ENCODE results near the gene ZNF860.

Gene ZNF860

DNA sequence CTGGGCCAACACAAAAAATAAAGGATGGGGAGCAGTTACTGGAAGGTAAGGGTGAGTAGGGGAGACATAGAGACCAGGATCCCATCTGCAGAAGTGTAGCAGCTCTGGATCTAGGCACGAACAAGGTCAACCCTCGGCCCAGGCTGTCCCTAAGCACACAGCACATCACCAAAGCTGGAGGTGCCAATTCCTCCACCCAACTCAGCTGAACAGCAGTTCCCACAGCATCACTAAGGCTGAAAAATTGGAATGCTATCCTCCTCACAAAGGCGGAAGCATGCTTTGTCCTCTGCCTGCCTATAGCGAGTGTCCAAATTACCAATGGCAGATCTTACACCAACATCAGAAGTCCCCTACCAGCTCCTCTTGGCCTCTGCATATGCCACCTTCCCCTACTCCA lies 34.4 kb upstream of the ZNF860 start:
- Histone ChIP-seq H3K79me2 (ENCODE audit: control insufficient read depth, insufficient read depth, low read length, unreplicated experiment) (peaks cover 5% of the 10 kb centered on the region), H3K27ac (ENCODE audit: low read depth, low read length) (no peak overlapping the region), H3K4me1 (ENCODE audit: control insufficient read depth, insufficient read depth, low read length, unreplicated experiment) (peaks cover 19% of the 10 kb centered on the region), H2AFZ (ENCODE audit: low read length, unreplicated experiment) (no peak overlapping the region), H3K36me3 (ENCODE audit: insufficient read depth, low read length) (no peaks in the 10 kb centered on the region), H3K27me3 (ENCODE audit: insufficient read depth, low read length) (no peaks in the 10 kb centered on the region), H3K4me3 (ENCODE audit: low read depth, low read length) (no peak overlapping the region)

DNA sequence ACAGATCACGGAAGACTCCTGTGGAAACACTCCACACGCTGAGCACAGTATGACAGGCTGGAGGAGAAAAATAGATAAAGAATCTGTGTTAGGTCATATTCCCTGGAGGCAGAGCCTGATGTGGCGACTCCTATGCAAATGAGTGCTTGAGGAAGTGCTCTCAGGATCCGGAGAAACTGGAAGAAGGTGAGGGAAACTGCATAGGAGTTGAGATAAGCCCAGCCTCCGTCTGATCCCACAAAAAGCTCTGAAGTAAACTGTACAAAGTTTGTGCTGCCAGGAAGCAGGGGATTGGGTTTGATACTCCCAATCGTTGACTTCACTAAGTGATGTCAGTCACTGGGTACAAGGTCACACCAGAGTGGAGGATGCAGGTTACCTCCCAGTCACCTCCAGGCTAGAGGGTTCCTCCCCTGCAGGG lies 33.9 kb upstream of the ZNF860 start:
- H3K4me1 ChIP-seq (ENCODE audit: control insufficient read depth, insufficient read depth, low read length, unreplicated experiment) = peaks cover 19% of the 10 kb centered on the region

GRCh38 chr3:31948280-31948679 lies 33.3 kb upstream of the ZNF860 start:
- Histone ChIP-seq H3K36me3 (ENCODE audit: insufficient read depth, low read length) (no peaks in the 10 kb centered on the region), H3K4me1 (ENCODE audit: control insufficient read depth, insufficient read depth, low read length, unreplicated experiment) (peaks cover 19% of the 10 kb centered on the region), H3K79me2 (ENCODE audit: control insufficient read depth, insufficient read depth, low read length, unreplicated experiment) (peaks cover 5% of the 10 kb centered on the region), H3K4me3 (ENCODE audit: low read depth, low read length) (no peak overlapping the region), H2AFZ (ENCODE audit: low read length, unreplicated experiment) (no peak overlapping the region), H3K27me3 (ENCODE audit: insufficient read depth, low read length) (no peaks in the 10 kb centered on the region), H3K27ac (ENCODE audit: low read depth, low read length) (no peak overlapping the region)

More for the DNA sequence above, 33.9 kb upstream of the ZNF860 start:
- Histone ChIP-seq H3K36me3 (ENCODE audit: insufficient read depth, low read length) (no peaks in the 10 kb centered on the region), H3K4me3 (ENCODE audit: low read depth, low read length) (no peak overlapping the region), H2AFZ (ENCODE audit: low read length, unreplicated experiment) (no peak overlapping the region), H3K27ac (ENCODE audit: low read depth, low read length) (no peak overlapping the region), H3K79me2 (ENCODE audit: control insufficient read depth, insufficient read depth, low read length, unreplicated experiment) (peaks cover 5% of the 10 kb centered on the region), H3K27me3 (ENCODE audit: insufficient read depth, low read length) (no peaks in the 10 kb centered on the region)

- peaks cover 1% of the 10 kb centered on the region for H3K4me1 ChIP-seq (ENCODE audit: control insufficient read depth, insufficient read depth, low read length, unreplicated experiment)
- H3K27me3 ChIP-seq (ENCODE audit: insufficient read depth, low read length) = no peaks in the 10 kb centered on the region
- peaks cover 6% of the 10 kb centered on the region for H3K79me2 ChIP-seq (ENCODE audit: control insufficient read depth, insufficient read depth, low read length, unreplicated experiment)
- H3K36me3 ChIP-seq (ENCODE audit: insufficient read depth, low read length) = no peaks in the 10 kb centered on the region
- no peak overlapping the region for H3K27ac ChIP-seq (ENCODE audit: low read depth, low read length)
- H3K4me3 ChIP-seq (ENCODE audit: low read depth, low read length) = no peak overlapping the region
- no peak overlapping the region for H2AFZ ChIP-seq (ENCODE audit: low read length, unreplicated experiment)
These were observed 29.3 kb upstream of the ZNF860 start for GRCh38 chr3:31952205-31952604.

GRCh38 chr3:31953091-31953490 lies 28.5 kb upstream of the ZNF860 start:
- H3K27ac ChIP-seq (ENCODE audit: low read depth, low read length) = no peak overlapping the region

DNA sequence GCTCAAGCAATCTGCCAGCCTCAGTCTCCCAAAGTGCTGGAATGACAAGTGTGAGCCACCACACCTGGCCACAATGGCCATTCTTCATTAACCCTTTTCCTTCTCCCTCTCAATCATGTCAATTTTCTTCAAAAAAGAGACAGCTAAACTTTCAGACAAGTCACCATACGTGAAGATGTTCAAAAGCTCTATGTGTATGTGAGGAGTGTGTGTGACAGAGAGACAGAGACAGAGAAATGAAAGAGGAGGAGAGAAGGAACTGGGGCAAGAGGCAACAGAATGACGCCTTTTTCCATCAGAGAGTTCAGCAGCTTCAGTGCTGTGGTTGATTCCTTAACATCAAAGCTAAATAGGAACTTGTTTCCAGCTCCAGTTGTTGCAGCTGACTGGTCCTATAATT lies 27.9 kb upstream of the ZNF860 start:
- no peak overlapping the region for H3K4me3 ChIP-seq (ENCODE audit: low read depth, low read length)
- H3K4me1 ChIP-seq (ENCODE audit: control insufficient read depth, insufficient read depth, low read length, unreplicated experiment) = peaks cover 5% of the 10 kb centered on the region
- no peak overlapping the region for H3K27ac ChIP-seq (ENCODE audit: low read depth, low read length)
- no peaks in the 10 kb centered on the region for H3K36me3 ChIP-seq (ENCODE audit: insufficient read depth, low read length)
- H3K27me3 ChIP-seq (ENCODE audit: insufficient read depth, low read length) = no peaks in the 10 kb centered on the region
- H3K79me2 ChIP-seq (ENCODE audit: control insufficient read depth, insufficient read depth, low read length, unreplicated experiment) = peaks cover 7% of the 10 kb centered on the region
- H2AFZ ChIP-seq (ENCODE audit: low read length, unreplicated experiment) = no peak overlapping the region

More at GRCh38 chr3:31953091-31953490, 28.5 kb upstream of the ZNF860 start:
- H3K27me3 ChIP-seq (ENCODE audit: insufficient read depth, low read length) = no peaks in the 10 kb centered on the region
- peaks cover 6% of the 10 kb centered on the region for H3K79me2 ChIP-seq (ENCODE audit: control insufficient read depth, insufficient read depth, low read length, unreplicated experiment)
- H2AFZ ChIP-seq (ENCODE audit: low read length, unreplicated experiment) = no peak overlapping the region
- peaks cover 4% of the 10 kb centered on the region for H3K4me1 ChIP-seq (ENCODE audit: control insufficient read depth, insufficient read depth, low read length, unreplicated experiment)
- no peaks in the 10 kb centered on the region for H3K36me3 ChIP-seq (ENCODE audit: insufficient read depth, low read length)
- no peak overlapping the region for H3K4me3 ChIP-seq (ENCODE audit: low read depth, low read length)

- H3K79me2 ChIP-seq (ENCODE audit: control insufficient read depth, insufficient read depth, low read length, unreplicated experiment) = peaks cover 24% of the 10 kb centered on the region
- no peak overlapping the region for H3K27ac ChIP-seq (ENCODE audit: low read depth, low read length)
- H3K4me1 ChIP-seq (ENCODE audit: control insufficient read depth, insufficient read depth, low read length, unreplicated experiment) = peaks cover 22% of the 10 kb centered on the region
- H3K36me3 ChIP-seq (ENCODE audit: insufficient read depth, low read length) = no peaks in the 10 kb centered on the region
- no peaks in the 10 kb centered on the region for H3K27me3 ChIP-seq (ENCODE audit: insufficient read depth, low read length)
- H3K4me3 ChIP-seq (ENCODE audit: low read depth, low read length) = no peak overlapping the region
- H2AFZ ChIP-seq (ENCODE audit: low read length, unreplicated experiment) = no peak overlapping the region
These were observed 26.0 kb upstream of the ZNF860 start for GRCh38 chr3:31955581-31955980.

- H3K79me2 ChIP-seq (ENCODE audit: control insufficient read depth, insufficient read depth, low read length, unreplicated experiment) = peaks cover 24% of the 10 kb centered on the region
- peaks cover 30% of the 10 kb centered on the region for H3K4me1 ChIP-seq (ENCODE audit: control insufficient read depth, insufficient read depth, low read length, unreplicated experiment)
- H3K27me3 ChIP-seq (ENCODE audit: insufficient read depth, low read length) = no peaks in the 10 kb centered on the region
- H3K4me3 ChIP-seq (ENCODE audit: low read depth, low read length) = no peak overlapping the region
- H3K36me3 ChIP-seq (ENCODE audit: insufficient read depth, low read length) = no peaks in the 10 kb centered on the region
- peak overlapping the region; percentile 28; the same call in 1 of the 2 replicates for H3K27ac ChIP-seq (ENCODE audit: low read depth, low read length)
- H2AFZ ChIP-seq (ENCODE audit: low read length, unreplicated experiment) = no peak overlapping the region
These were observed 24.4 kb upstream of the ZNF860 start for GRCh38 chr3:31957106-31957505.

GRCh38 chr3:31958701-31959152 lies 22.8 kb upstream of the ZNF860 start:
- Histone ChIP-seq H3K4me3 (ENCODE audit: low read depth, low read length) (no peak overlapping the region), H3K79me2 (ENCODE audit: control insufficient read depth, insufficient read depth, low read length, unreplicated experiment) (peaks cover 24% of the 10 kb centered on the region), H3K4me1 (ENCODE audit: control insufficient read depth, insufficient read depth, low read length, unreplicated experiment) (peaks cover 42% of the 10 kb centered on the region), H2AFZ (ENCODE audit: low read length, unreplicated experiment) (peak overlapping the region; percentile 89), H3K27me3 (ENCODE audit: insufficient read depth, low read length) (no peaks in the 10 kb centered on the region), H3K36me3 (ENCODE audit: insufficient read depth, low read length) (no peaks in the 10 kb centered on the region), H3K27ac (ENCODE audit: low read depth, low read length) (no peak overlapping the region)

GRCh38 chr3:31959251-31959650 lies 22.3 kb upstream of the ZNF860 start:
- no peaks in the 10 kb centered on the region for H3K27me3 ChIP-seq (ENCODE audit: insufficient read depth, low read length)
- peak overlapping the region; percentile 89 for H2AFZ ChIP-seq (ENCODE audit: low read length, unreplicated experiment)
- H3K4me3 ChIP-seq (ENCODE audit: low read depth, low read length) = peak overlapping the region; percentile 77
- H3K79me2 ChIP-seq (ENCODE audit: control insufficient read depth, insufficient read depth, low read length, unreplicated experiment) = peaks cover 30% of the 10 kb centered on the region
- H3K27ac ChIP-seq (ENCODE audit: low read depth, low read length) = peak overlapping the region; percentile 68
- no peaks in the 10 kb centered on the region for H3K36me3 ChIP-seq (ENCODE audit: insufficient read depth, low read length)
- H3K4me1 ChIP-seq (ENCODE audit: control insufficient read depth, insufficient read depth, low read length, unreplicated experiment) = peaks cover 42% of the 10 kb centered on the region

DNA sequence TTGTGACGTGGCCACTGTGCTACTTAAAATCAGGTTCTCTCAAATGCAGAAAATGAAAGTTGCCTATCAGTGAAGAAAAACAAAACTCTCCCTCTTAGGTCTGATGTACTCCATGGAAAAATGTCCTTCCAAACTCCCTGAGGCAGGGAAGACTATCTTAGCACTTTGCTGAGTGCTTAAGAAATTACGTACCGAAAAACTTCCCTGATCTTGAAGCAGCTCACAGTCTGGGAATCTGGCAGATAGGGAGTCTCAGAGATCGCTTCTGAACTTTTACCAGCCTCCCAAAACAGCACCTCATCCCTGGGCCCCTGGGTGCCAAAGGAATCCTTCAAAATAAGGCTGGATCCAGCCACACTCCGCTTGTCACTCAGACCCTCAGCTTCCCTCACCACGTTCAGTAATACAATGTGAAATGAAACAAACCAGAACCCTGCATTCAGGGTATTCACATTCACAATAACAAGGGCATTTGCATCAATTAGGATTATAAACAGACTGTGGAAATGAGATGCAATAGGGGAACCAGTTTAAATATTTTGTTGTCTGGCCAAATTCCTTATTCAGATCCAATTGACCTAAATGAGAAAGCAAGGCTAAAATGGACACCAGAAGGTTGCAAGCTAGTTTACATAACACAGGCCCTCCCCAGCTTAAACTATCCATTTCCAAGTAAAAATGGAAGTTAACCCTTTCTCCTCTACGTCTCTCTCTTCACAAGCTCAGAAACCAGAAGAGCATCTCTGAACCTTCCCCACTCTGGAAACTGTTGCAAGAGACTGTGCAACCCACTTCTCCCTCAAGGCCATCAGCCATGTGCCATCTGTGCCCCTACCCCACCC lies 21.4 kb upstream of the ZNF860 start:
- peak overlapping the region; percentile 89 for H2AFZ ChIP-seq (ENCODE audit: low read length, unreplicated experiment)
- H3K4me1 ChIP-seq (ENCODE audit: control insufficient read depth, insufficient read depth, low read length, unreplicated experiment) = peaks cover 42% of the 10 kb centered on the region
- no peaks in the 10 kb centered on the region for H3K27me3 ChIP-seq (ENCODE audit: insufficient read depth, low read length)
- H3K36me3 ChIP-seq (ENCODE audit: insufficient read depth, low read length) = no peaks in the 10 kb centered on the region
- peak overlapping the region; percentile 68 for H3K27ac ChIP-seq (ENCODE audit: low read depth, low read length)
- H3K4me3 ChIP-seq (ENCODE audit: low read depth, low read length) = peak overlapping the region; percentile 77
- peaks cover 34% of the 10 kb centered on the region for H3K79me2 ChIP-seq (ENCODE audit: control insufficient read depth, insufficient read depth, low read length, unreplicated experiment)

Measured in ACC112 (cell line).